Measurements from ENCODE around the gene TBC1D10A. TPM values are rescaled to one million over a fixed set of nuclear protein-coding genes. Genes with fewer than 3 reads are reported as not detected.

The TBC1D10A gene
- total RNA-seq, 3 donors from 2014 or later, result 29.7 to 41.4 (median 32.2) TPM

DNA sequence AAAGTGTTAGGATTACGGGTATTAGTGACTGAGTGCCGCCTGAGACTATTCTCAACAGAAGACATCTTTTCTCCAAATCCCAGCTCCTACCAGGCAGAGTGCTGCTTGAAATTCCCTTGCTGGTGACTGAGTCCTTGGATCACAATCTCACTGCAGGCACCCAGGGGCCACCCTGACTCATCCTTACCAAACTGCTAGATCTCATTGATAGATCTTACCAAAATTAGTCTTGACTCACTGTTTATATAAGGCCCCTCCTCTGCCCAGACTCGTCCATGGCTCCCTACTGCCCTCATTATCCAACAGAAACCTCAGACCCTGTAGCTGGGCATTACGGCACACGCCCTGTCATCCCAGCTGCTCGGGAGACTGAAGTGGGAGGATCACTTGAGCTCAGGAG is 14.7 kb downstream of the TBC1D10A start:
- Histone ChIP-seq H3K9me3 (no peaks in the 10 kb centered on the region), H3K4me3 (no peak overlapping the region), H3K36me3 (ENCODE audit: low read depth) (no peaks in the 10 kb centered on the region), H3K4me1 (ENCODE audit: low read depth) (peaks cover 75% of the 10 kb centered on the region)
- intact Hi-C loops (cut with DNase I, micrococcal nuclease), result no loop called here
- DNase-seq (no peak), ATAC-seq (peak; percentile 1)
- TF ChIP-seq, protein P1, sequence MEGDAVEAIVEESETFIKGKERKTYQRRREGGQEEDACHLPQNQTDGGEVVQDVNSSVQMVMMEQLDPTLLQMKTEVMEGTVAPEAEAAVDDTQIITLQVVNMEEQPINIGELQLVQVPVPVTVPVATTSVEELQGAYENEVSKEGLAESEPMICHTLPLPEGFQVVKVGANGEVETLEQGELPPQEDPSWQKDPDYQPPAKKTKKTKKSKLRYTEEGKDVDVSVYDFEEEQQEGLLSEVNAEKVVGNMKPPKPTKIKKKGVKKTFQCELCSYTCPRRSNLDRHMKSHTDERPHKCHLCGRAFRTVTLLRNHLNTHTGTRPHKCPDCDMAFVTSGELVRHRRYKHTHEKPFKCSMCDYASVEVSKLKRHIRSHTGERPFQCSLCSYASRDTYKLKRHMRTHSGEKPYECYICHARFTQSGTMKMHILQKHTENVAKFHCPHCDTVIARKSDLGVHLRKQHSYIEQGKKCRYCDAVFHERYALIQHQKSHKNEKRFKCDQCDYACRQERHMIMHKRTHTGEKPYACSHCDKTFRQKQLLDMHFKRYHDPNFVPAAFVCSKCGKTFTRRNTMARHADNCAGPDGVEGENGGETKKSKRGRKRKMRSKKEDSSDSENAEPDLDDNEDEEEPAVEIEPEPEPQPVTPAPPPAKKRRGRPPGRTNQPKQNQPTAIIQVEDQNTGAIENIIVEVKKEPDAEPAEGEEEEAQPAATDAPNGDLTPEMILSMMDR (IDR thresholded peaks at IDR 0.05), result no peak

DNA sequence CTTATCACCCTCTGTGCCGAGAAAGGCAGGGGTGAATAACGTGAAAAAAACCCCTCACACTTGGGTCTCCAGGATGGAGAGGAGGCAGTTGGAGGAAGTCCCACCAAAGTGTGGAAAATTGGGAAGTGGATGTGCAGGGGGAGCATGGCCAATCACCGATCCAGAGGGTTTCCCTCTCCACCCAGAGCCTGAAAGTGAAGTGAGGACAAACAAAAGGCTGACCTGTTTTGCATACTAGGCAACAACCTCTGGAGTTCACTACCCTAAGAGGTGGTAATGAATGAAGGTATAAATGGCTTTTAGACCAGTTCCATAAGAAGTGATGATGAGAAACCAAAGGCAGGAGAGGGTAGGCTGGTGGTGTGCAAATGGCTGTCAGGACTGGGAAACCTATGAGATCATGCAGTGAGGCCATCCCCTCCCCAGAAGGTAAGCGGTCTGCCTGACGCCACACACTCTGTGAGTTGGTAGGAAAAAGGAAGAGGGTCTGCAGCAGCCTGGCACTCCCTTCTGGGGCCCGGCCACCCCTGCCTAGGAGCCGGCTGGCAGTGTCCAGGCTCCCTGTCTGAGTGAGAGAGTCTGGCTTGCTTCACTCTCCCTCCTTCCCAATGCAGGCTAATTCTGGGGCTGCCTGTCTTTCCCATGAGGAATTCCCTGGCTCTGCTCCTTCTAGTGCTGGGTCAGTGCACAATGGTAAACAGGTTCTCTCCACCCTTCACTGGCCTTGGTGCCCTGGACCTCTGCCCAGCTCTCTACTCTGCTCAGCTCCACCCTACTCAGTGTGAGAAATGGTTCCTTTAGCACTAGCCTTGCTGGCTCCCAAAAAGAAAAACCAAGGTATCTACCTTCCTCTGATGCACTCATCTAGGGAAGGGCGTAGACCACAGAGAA is 15.6 kb downstream of the TBC1D10A start:
- Histone ChIP-seq H3K4me3 (no peak overlapping the region), H3K4me1 (ENCODE audit: low read depth) (peaks cover 81% of the 10 kb centered on the region), H3K9me3 (no peaks in the 10 kb centered on the region), H3K36me3 (ENCODE audit: low read depth) (no peaks in the 10 kb centered on the region)
- TF ChIP-seq, protein P1 (IDR thresholded peaks at IDR 0.05), result no peak
- ATAC-seq (peak; percentile 75), DNase-seq (peak; percentile 79 to 83 (median 79))
- intact Hi-C loops (cut with DNase I, micrococcal nuclease), result no loop called here

DNA sequence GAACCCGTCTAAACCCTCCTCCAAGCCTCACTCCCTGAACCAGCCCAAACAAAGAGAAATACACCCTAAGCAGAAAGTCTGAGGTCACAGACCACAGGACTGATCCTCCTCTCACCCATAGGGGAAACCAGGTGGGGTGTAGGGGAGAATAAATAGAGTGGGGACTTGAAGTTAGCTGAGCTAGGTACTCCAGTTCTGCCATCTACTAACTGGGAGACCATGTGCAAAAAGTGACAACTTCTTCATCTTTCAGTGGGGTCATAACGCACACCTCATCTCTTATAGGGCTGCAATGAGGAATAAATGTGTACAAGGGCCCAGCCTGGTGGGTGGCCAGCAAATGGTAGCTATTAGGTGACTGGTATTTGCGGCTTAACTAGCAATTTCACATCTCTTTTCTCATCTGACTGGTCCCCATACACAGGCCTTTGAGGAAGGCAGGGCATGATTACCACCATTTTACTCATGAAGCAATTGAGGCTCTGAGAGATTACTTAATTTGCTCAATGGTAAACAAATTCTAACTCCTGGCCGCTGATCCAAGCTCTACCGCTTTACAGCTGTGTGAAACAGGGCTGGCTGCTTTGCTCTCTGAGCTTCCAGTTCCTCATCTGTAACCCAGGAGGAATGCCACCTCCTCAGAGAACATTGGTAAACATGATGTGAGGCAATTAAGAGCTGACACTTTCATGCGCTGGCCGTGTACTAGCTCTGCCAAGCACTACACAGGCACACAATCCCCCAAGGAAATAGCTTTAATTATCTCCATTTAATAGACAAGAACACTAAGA is 16.6 kb downstream of the TBC1D10A start:
- H3K36me3 ChIP-seq (ENCODE audit: low read depth), result no peaks in the 10 kb centered on the region
- intact Hi-C loops (cut with DNase I, micrococcal nuclease), result no loop called here
- no peaks in the 10 kb centered on the region for H3K9me3 ChIP-seq
- H3K4me1 ChIP-seq (ENCODE audit: low read depth), result peaks cover 88% of the 10 kb centered on the region
- H3K4me3 ChIP-seq, result no peak overlapping the region
- TF ChIP-seq, protein P1 (IDR thresholded peaks at IDR 0.05), result no peak
- ATAC-seq (peak; percentile 71), DNase-seq (peak in 2 of 3 donors; percentile 55 to 73)

DNA sequence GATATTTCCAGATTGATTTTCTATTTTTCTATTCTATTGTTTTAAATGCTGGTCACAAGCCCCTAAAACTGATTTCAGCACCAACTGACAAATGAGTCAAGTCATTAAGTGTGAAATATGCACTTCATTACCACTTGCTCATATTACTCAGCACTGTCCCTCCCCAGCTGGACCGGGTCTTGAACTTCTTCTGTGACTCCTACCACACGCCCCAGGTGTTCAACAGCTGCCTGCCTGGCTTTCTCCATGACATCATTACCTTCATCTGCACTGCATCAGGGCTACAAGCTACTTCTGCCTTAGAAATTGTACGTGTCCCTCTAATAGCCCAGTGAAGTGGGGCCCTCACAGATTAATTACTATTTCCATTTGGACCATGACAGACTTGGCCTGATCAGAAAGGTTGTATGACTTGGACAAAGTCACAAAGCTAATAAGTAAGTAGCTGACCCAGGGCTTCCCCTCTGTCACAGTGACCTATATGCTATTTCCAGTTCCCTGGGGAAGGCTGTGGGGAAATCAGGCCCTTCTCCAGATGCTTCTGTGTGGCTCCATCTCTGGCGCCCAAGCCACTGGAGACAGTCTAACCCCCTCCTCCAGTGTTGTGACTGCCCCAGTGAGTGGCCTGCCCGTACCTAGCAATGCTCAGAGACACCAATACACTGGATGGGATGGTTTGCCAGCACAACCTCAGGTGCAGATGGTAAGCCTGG is 18.1 kb downstream of the TBC1D10A start:
- Histone ChIP-seq H3K9me3 (no peaks in the 10 kb centered on the region), H3K4me3 (no peak overlapping the region), H3K36me3 (ENCODE audit: low read depth) (no peaks in the 10 kb centered on the region), H3K4me1 (ENCODE audit: low read depth) (peaks cover 88% of the 10 kb centered on the region)
- TF ChIP-seq, protein P1 (IDR thresholded peaks at IDR 0.05), result no peak
- ATAC-seq (no peak), DNase-seq (no peak)
- intact Hi-C loops (cut with DNase I, micrococcal nuclease), result no loop called here

DNA sequence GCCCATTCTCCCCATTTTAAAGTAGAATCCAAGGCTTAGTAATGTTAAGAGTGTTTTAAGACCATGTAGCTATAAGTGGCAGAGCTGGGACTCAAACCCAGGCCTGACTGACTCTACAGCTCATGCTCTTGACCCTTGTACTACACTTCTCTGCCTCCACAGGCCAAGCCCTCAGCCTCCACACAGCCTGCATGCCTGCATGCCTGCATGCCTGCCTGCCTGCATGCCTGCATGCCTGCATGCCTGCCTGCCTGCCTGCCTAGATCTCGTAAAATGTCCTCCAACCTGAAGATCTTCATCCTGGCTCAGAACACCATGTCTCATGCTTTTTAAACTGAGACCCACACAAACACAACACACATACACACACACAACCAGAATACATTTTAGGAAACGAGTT is 18.6 kb downstream of the TBC1D10A start:
- TF ChIP-seq, protein P1 (IDR thresholded peaks at IDR 0.05), result no peak
- Histone ChIP-seq H3K36me3 (ENCODE audit: low read depth) (no peaks in the 10 kb centered on the region), H3K4me3 (no peak overlapping the region), H3K9me3 (no peaks in the 10 kb centered on the region), H3K4me1 (ENCODE audit: low read depth) (peaks cover 91% of the 10 kb centered on the region)
- ATAC-seq (no peak), DNase-seq (no peak)
- intact Hi-C loops (cut with DNase I, micrococcal nuclease), result no loop called here
